H1 (cell line): ENCODE data around the gene FZD8. TPM values are rescaled to one million over a fixed set of nuclear protein-coding genes. Genes with fewer than 3 reads are reported as not detected.

ENCODE experiments used
- BACH1 ChIP-seq: IDR thresholded peaks from 2 replicates; pipeline ENCODE4 v1.6.1; 2012; ENCODE audit warnings: low read length, improper control_type of control experiment
- CBX8 ChIP-seq: fragments of 300-800, 300-1000 bp; sonication (generic); IDR thresholded peaks from 2 replicates; pipeline ENCODE4 v1.7.1; 2016; ENCODE audit warnings: low read depth, low read length, borderline replicate concordance
- CEBPB ChIP-seq: IDR thresholded peaks from 2 replicates; pipeline ENCODE4 v1.6.1; 2012; ENCODE audit warnings: low read depth, low read length
- CHD7 ChIP-seq: fragments of 300-600 bp; sonication (generic); IDR thresholded peaks from 2 replicates; pipeline ENCODE4 v1.7.1; 2012; ENCODE audit warnings: low read length, moderate library complexity, mild to moderate bottlenecking, inconsistent platforms; ENCODE audit not compliant: insufficient replicate concordance
- CTCF ChIP-seq, 3 experiments: IDR thresholded peaks; 1 replicate in 2 of 3; 2 replicates in 1 of 3; pipeline versions ENCODE4 v1.5.1 to v1.6.1; 2011; ENCODE audit warnings: low read length in 3 of 3, mild to moderate bottlenecking in 3 of 3, inconsistent platforms in 2 of 3, low read depth in 1 of 3, moderate library complexity in 1 of 3; ENCODE audit not compliant: insufficient read depth in 1 of 3; ENCODE audit errors: control extremely low read depth in 1 of 3
- E2F6 ChIP-seq: IDR thresholded peaks from 2 replicates; pipeline ENCODE4 v1.6.1; 2012; ENCODE audit warnings: inconsistent platforms
- KDM1A ChIP-seq: fragments of 200-600, 300-600 bp; sonication (generic); IDR thresholded peaks from 2 replicates; pipeline ENCODE4 v1.7.1; 2016; ENCODE audit warnings: mild to moderate bottlenecking, low read length, borderline replicate concordance
- KDM4A ChIP-seq: IDR thresholded peaks from one replicate; pipeline ENCODE4 v1.7.1; 2012; ENCODE audit warnings: low read depth, mild to moderate bottlenecking, moderate library complexity, low read length, inconsistent platforms; ENCODE audit not compliant: severe bottlenecking
- SP2 ChIP-seq: IDR thresholded peaks from 2 replicates; pipeline ENCODE4 v1.6.1; 2012; ENCODE audit warnings: mild to moderate bottlenecking, low read length, inconsistent platforms
- polyA plus RNA-seq, 7 experiments: library from polyadenylated mRNA; depleted of rRNA in 3 of 7; stranded (reverse) in 5 of 7; unstranded in 2 of 7; fragments of >200 nt in 5 of 7; fragments of 200-250 nt in 2 of 7; gene quantifications; 1 replicate in 5 of 7; 2 replicates in 1 of 7; 4 replicates in 1 of 7; pipeline versions ENCODE4 v1.2.1 to v1.2.3, GENCODE V29; 2011 to 2013; ENCODE audit warnings: missing spikeins in 2 of 7, mixed read lengths in 2 of 7
- total RNA-seq: library from RNA; stranded (reverse); fragmentation: NEBNext Ultra II Directional; extraction: Animal tissue kit (Norgen Biotek cat#: 25700); gene quantifications from 2 replicates; pipeline ENCODE4 v1.2.1, GENCODE V29; 2021

The FZD8 gene
- total and polyA plus RNA-seq, 2 of the 8 experiments (the other 6 are each of a cell fraction or from before 2014, with no cell fraction given) = 4.8 to 7.1 TPM

GRCh38 chr10:35650894-35651293 lies 8.8 kb upstream of the FZD8 start (continued):
- TF ChIP-seq CHD7 (no peak), E2F6 (no peak), CBX8 (no peak), CEBPB (no peak), KDM1A (no peak), BACH1 (no peak), KDM4A (no peak), CTCF (IDR thresholded peaks at IDR 0.05; ENCODE audit: control extremely low read depth in 1 of 3, insufficient read depth in 1 of 3, low read depth in 1 of 3, low read length in 3 of 3) (no peak), SP2 (no peak)
